Stimulated activated CD4-positive, alpha-beta T cell treated with anti-CD3 and anti-CD28 coated beads, Interleukin-2, amount 100 ng/mL, for 48 hours (primary cell): ENCODE results near the gene CEP57.
"Not testable (repeated sequence)": the region's sequence is repeated elsewhere in the genome, so short reads cannot be mapped to it uniquely, and the experiment has no call there.

Source experiments
- DNase-seq, 2 donors: peaks; one replicate each; pipeline ENCODE4 v3.0.0-alpha.2; 2020

The CEP57 gene

DNA sequence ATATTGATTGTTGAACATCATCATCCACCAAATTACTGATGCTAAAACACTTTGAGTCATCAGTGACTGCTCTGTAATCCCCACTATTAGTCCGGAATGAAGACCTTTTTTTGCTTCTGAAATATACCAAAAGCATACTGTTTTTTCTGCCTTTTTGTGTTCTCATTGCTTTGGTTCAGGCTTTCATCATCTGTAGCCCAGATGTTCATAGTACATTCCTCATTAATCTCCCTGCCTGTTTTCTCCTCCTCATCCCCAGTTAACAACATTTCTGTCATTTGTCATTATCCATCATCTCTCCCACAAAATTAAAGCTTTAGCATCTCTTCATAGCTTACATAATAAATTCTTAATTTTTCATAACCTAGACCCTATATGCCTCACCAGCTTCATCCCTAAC lies 9.2 kb downstream of the CEP57 start:
- DNase-seq: no peak

DNA sequence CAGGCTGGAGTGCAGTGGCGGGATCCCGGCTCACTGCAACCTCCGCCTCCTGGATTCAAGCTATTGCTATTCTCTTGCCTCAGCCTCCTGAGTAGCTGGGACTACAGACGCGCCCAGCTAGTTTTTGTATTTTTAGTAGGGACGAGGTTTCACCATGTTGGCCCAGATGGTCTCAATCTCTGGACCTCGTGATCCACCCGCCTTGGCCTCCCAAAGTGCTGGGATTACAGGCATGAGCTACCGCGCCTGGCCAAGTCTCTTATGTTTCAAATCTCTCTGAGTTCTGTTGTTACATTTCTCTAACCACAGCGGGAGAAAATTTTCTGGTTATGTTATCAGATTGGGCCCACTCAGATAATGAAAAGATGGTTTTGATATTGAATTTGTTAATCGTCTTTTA lies 10.1 kb downstream of the CEP57 start:
- no peak for DNase-seq

DNA sequence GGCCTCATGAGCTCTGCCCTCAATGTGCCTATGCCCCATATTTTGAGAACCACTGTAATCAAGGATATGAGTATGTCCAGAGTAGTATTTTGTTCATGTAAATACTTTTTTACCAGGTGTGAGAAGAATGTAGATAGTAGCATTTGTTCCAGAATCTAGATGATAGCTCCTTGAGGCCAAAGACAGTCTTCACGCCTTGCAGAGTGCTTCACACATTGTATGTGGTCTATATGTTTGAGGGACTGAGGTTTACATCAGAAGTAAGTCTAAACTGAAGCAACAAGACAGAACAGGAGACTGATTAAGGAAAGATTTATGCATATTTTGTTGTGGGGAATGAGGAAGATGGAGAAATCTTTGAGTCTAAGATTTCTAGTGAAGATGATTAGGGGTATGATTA lies 12.5 kb downstream of the CEP57 start:
- DNase-seq: no peak

DNA sequence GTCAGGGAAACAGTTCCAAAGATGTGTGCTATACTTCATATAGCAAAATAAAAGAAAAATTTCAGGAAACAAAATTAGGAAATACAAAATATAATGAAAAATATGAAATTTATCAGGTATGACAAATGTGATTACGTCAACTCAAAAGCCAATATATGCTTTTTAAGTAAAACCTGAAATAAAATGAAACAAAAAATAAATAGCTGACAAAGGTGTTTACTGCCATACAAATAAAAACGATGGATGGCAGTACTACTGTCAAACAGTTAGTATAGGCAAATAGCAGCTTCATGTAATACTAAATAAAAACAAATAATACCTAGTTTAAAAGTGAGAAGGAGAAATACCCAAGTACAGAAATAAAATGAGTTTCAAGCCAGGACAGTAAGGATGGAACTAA lies 13.7 kb downstream of the CEP57 start:
- no peak for DNase-seq

DNA sequence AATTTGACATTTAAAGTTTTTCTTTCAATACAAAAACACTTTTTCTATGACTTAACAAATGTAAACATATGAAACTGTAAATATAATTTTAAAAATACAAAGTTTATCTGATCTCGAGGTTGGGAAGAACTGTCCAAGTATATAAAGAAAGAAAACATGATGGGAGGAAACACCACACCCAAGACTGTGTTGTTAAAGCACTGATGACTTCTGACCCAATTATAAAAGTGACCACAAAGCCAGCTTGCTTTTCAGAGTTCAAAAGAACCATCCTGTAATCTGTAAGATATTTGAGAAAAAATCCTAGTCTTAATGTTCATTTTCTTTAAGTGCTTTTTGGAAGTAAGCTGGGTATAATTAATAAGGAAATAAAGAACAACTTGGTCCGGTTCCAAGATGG lies 15.6 kb downstream of the CEP57 start:
- no peak for DNase-seq

DNA sequence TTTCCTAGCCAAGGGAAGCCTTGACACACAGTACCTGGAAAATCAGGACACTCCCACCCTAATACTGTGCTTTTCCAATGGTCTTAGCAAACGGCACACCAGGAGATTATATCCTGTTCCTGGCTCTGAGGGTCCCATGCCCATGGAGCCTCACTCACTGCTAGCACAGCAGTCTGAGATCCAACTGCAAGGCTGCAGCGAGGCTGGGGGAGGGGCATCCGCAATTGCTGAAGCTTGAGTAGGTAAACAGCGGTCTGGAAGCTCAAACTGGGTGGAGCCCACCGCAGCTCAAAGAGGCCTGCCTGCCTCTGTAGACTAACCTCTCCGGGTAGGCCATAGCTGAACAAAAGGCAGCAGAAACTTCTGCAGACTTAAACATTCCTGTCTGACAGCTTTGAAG lies 16.2 kb downstream of the CEP57 start:
- DNase-seq: not testable (repeated sequence)

DNA sequence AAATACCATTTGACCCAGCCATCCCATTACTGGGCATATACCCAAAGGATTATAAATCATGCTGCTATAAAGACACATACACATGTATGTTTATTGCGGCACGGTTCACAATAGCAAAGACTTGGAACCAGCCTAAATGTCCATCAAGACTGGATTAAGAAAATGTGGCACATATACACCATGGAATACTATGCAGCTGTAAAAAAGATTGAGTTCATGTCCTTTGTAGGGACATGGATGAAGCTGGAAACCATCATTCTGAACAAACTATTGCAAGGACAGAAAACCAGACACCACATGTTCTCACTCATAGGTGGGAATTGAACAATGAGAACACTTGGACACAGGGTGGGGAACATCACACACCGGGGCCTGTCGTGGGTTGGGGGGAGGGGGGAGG lies 20.8 kb downstream of the CEP57 start:
- DNase-seq: not testable (repeated sequence)

DNA sequence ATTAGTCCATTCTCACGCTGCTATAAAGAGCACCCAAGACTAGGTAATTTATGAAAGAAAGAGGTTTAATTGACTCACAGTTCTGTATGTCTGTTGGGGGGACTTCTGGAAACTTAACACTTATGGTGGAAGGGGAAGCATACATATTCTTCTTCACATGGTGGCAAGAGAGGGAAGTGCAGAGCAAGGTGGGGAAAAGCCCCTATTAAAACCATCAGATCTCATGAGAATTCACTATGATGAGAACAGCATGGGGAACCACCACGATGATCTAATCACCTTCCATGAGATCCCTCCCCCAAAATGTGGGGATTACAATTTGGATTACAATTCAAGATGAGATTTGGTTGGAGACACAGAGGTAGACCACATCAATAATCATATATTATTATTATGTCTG lies 25.7 kb downstream of the CEP57 start:
- DNase-seq: no peak

DNA sequence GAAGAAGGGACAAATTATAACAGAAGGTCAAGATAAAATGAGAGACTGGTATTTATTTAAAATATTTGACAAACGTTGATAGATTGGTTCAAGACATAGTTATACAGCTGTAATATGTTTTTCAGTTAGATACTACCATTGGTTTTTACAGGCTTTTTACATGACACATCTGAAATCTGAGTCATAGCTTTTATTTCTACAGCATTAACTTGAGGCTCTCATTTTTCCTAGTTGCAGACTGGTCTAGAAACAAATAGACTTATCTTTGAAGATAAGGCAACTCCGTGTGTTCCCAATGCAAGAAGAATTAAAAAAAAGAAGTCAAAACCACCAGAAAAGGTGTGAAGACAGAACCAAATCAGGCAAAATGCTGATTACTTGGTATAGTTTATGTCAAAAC lies 31.3 kb downstream of the CEP57 start:
- DNase-seq: no peak

DNA sequence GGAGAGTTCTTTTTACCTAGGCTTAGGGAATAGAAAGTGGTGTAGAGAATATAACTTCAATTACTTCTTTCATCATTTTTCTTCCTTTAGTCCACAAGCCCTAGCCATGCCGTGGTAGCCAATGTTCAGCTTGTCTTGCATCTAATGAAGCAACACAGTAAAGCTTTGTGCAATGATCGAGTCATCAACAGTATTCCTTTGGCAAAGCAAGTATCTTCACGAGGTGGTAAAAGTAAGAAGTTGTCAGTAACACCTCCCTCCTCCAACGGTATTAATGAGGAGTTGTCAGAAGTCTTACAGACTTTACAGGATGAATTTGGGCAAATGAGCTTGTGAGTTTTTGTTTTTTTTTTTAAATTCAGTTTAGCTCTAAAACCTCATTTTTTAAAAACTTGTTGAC lies 37.4 kb downstream of the CEP57 start:
- no peak for DNase-seq

DNA sequence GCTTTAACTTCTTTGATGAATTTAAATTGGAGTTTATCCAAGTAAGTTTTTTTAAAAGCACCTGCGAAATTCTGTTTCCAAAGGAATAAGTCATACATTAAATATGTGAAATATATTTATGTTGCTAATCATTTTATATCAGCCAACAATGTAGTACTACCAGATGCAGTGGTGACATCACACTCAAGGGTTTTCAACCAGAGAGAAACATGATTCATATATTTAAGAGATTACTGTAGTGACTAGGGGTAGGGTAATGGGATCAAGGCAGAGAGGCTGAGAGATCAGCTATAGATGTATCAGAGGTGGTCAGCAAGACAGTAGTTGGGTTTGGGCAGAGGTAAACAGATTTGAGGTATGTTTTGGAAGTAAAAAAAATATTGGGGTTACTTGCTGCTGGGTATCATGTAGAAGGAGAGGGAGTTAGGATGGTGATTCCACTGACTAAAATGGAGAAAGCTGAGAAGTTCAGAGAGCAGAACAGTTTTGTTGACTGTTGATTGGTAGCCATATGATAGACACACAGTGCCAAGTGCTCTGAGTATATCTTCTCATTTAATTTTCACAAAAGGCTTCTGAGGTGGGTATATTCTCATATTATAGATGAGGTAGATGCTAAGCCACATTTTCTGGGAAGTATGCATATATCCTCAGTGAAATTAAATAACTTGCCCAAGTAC lies 39.4 kb downstream of the CEP57 start:
- DNase-seq: no peak

DNA sequence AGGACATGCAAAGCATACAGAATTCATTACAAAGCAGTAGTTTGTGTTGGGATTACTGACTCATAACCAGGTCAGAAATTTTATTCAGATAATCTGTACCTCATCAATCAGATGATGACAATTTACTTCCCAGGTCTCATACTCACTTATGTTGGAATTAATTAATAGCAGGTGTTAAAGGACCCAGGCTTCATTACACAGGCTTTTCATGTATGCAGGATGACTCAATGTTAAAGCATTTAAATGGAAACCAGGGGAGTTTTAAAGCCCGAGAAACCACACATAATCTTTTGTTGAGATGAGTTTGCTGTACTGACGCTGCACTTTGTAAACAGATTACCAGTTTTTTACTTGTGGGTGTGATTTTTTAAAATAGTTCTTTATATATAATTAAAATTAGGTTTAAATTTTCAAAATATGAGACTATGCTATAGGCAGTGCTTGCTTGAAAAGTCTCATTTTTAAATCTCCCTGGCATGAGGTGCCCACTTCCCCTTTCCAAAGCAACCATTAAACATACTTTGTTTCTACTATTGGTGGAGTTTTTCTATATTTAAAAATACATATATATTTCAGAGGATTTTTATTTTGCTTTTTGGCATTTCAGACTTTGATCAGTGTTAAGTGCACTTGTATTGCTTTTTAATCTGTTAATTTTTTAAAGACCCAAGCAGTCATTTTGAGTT lies 41.0 kb downstream of the CEP57 start:
- DNase-seq: no peak

DNA sequence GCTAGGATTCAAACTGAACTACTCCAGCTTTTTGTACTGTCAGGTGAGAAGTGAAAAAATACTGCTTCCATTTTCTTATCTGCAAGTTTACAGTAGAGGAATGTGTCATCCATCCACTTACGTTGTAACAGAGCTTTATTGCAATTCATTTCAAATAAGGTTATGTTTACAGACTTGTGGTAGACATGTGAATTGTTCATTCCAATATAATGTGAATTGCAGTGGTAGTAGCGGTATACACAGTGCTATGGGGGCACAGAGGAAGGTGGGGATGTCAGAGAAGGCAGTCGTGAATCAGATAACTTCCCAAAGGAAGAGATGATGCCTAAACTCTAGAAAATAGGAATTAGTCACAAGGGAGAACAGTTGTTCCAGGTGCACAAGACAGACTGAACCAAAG lies 42.5 kb downstream of the CEP57 start:
- DNase-seq: no peak

DNA sequence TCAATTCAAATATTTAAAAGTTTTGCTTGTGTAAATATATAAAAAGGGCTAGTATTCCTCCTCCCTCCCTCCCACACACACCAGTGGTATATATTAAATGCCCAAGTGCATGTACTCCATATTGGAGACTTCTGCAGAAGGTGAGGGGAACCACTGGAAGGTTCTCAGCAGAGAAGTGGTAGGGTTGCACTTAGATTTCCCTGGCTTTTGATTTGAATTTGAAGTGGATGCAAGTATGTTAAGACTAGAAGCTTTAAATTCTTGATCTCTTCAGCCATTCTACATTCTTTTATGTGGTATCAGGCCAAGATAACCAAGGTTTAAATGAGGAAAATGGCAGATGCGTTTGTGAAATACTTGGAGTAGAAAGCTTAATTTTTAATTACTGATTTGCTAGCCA lies 43.1 kb downstream of the CEP57 start:
- no peak for DNase-seq

DNA sequence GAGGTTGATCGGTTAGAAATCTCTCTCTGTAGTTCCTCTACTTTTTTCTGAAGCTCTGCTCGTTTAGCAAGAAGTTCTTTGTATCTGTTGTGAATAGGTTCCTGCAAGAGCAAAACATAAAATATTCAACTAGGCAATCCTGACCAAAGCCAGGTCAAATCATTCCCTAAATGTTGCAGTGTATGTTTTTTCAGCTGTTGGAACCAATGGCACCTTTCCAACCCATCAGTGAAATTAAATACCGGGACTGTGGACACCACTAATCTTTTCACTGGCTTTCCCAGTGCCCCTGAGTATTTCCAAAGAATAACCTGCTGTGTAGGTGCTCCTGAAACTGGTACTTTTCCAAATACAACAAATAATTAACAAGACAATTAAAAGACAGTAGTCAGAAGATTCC lies 45.1 kb downstream of the CEP57 start:
- DNase-seq: no peak

DNA sequence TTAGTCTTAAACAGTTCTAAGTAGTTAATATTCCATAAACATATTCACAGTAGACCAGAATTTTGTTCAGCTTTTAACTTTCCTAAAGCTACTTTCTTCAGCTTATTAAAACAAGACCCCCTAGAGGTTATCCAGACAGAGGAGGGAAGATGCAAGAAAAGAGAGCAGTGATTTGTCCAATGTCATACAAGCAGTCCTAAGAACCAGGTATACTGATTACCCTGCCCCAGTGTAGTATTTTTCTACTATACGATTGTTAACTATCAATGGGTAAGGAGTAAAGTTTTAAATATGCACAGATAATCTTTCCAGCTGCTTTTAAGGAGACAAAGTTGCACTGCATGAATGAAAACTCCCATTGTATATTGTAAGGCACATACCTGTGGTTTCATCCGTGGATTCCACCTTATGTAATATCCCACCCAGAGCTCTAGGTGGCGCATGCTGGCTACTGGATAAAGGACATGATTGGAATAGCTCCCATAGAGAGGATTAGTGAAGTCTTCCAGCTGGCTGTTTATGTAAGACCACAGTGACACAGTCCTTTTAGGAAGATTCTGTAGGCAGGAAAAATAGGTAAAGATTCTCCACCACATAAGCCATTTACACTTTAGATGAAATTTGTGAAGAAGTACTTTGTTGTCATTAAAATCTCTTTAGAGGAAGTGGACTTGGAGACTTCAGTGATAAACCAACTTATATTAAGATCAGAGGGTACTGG lies 45.6 kb downstream of the CEP57 start:
- peak; percentile 43 to 48 for DNase-seq

DNA sequence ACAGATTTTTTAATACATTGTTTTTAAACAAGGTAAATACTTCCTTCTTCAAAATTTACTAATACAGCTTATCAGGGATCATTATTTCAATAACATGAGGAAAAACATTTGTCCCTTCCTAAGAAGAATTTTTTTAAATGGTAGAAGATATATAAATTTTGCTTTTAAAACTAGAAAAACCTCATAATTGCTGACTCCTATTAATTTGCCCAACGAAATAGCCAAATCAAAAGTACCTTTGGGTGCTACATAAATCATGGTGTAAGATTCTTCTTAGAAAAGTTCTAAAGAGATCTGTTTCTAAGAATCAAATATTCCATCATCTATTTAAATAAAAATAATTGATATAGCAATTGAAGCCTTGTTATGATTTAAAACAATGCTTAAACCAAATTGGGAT lies 54.9 kb downstream of the CEP57 start:
- DNase-seq: no peak

DNA sequence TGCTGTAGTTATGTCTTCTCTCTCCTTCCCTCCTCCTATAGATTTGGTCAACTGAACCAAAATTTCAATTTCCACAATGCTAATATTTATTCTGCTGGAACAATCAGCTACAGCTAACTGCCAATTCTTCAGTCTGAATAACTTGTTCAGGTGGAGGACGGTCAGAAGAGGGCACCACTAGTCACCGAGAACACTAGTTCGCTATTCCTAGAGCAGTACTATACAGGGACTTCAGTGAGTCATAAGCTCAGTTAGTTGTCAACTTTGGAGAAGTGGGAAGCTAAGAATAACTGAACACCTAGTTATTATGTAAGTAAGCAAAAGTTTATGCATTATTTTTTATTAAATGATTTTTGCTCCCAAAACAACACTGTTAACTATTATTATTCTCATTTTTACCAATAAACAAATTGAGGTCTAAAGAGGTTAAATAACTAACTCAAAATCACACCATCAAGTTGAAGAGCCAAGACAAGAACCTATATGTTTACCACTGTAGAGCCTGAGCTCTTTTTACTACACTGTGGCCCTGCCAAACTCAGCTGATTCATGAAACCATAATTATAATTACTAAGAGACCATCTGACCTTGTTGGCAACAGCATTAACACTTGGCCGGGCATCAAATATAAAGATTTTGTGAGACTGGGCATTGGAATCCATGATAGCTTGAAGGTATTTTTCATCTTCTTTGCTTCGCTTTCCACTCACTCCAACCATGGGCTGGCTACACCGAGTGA lies 59.0 kb downstream of the CEP57 start:
- no peak for DNase-seq

DNA sequence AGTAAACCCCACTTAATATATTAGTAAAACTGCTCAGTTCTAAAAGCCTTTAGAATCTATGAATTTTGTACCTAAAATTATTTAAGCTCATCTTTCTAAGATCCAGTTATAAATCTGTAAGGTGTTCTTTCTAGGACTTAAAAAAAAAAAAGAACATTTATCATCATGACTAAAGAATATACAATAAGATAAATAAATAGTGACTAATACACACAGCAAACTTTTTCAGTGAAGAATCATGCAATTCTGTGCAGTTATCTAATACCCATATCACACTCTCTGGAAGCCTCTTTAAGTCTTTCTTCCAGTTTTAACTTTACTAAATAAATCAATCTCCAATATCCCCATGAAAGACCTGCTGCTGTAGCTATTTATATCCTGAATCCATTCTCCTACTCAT lies 59.8 kb downstream of the CEP57 start:
- no peak for DNase-seq

DNA sequence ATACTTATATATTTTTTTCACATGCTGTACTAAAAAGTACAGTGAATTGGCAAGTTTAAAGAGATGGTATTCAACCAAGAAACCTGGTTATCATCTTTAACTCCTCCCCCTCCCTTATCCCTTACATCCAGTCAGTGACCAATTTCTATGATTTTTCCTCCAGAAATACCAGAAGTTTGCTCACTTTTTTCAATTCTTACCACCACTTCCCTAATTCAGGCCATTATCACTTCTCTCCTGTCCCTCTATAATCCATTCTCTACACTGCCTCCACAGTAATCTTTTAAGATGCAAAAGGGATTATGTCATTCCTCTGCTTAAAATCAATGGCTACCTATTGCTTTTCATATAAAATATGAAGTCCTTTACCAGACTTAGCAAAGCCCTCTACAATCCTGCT lies 62.8 kb downstream of the CEP57 start:
- DNase-seq: no peak

DNA sequence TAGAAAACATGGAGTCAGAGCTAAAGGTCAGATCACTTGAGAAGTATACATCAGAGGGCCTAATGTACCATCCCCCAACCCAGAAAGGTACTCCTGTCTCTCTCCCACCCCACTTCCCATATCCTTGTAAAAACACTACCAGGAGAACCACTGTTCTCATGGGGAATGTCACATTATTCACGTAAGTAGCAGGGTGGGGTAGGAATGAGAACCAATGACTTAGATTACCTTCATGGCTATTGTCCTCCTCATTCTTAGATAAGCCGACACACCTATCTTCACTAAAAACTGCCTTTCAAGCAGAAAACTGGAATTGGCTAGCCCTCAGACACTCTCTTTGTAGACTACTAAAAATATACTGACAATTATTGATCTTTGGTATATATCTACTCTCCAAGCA lies 63.6 kb downstream of the CEP57 start:
- DNase-seq: no peak

DNA sequence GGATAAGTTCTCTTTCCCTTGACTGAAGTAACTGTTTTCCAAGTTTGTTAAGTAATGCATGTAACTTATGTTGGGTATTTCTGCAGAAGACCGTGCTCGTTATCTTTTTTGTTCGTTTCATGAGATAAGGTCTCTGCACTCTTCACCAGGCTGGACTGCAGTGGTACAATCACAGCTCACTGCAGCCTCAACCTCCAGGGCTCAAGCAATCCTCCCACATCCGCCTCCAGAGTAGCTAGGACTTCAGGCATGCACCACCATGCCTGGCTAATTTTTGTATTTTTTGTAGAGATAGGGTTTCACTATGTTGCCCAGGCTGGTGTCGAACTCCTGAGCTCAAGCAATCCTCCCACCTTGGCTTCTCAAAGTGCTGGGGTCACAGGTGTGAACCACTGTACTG lies 64.1 kb downstream of the CEP57 start:
- not testable (repeated sequence) for DNase-seq

DNA sequence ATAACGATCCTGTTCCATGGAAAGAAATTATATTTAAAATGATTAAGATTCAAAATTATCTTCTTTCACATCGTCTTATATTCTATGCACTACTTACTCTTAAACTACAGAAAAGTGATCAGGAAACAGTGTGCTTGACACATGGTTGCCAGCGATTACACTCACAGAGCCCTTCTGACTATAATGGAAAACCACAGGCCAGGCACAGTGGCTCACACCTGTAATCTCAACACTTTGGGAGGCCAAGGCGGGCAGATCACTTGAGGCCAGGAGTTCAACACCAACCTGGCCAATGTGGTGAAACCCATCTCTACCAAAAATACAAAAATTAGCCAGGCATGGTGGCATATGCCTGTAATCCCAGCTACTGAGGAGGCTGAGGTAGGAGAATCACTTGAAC lies 69.7 kb downstream of the CEP57 start:
- DNase-seq: not testable (repeated sequence)
